VCaP (cell line): ENCODE measurements around the gene SNAP91.

ENCODE experiments used
- H3K27ac ChIP-seq: fragments of 450-650 bp; 2 replicates; pipeline ENCODE4 v1.5.1; 2017
- CTCF ChIP-seq: fragments of 450-650 bp; conservative IDR thresholded peaks from 2 replicates; pipeline ENCODE4 v1.5.1; 2017; ENCODE audit warnings: mild to moderate bottlenecking, moderate library complexity

SNAP91 gene

GRCh38 chr6:83511901-83512681 is 196.8 kb downstream of the SNAP91 start, which contains the start of gene PRSS35:
PRSS35 (plus strand) TSS chr6:83512534; CDS start chr6:83523442, 10,908 bp downstream.
- H3K27ac ChIP-seq, result no peak within 1 kb of the TSS; the same call in 1 of the 2 replicates
- TF ChIP-seq CTCF, result peak; percentile 72

- TF ChIP-seq CTCF, result no peak
- H3K27ac ChIP-seq, result no peak overlapping the region
Observed at GRCh38 chr6:83511266-83511665, 197.6 kb downstream of the SNAP91 start.

- no peak for TF ChIP-seq CTCF
- H3K27ac ChIP-seq, result no peak overlapping the region
Observed at GRCh38 chr6:83510791-83511190, 198.1 kb downstream of the SNAP91 start.

GRCh38 chr6:83509441-83509840 is 199.5 kb downstream of the SNAP91 start:
- TF ChIP-seq CTCF, result no peak
- no peak overlapping the region for H3K27ac ChIP-seq

GRCh38 chr6:83505356-83505755 is 203.5 kb downstream of the SNAP91 start:
- H3K27ac ChIP-seq, result no peak overlapping the region
- TF ChIP-seq CTCF, result no peak
